SU-DHL-6 (cell line): ENCODE results near the gene PELI1.
A peak's percentile ranks its signal among the peaks of the same experiment; 100 is the strongest.

Experiments used
- H2AFZ ChIP-seq: fragments of 200-600 bp; sonication (generic); 2 replicates; pipeline ENCODE4 v1.6.1; 2014; ENCODE audit warnings: low read depth, mild to moderate bottlenecking, moderate library complexity, mixed read lengths, antibody characterized with exemption, low read length; ENCODE audit not compliant: severe bottlenecking
- H3F3A ChIP-seq: fragments of 200-600 bp; shearing (Covaris generic); 2 replicates; pipeline ENCODE4 v1.6.0; 2016; ENCODE audit warnings: antibody characterized with exemption, mild to moderate bottlenecking; ENCODE audit not compliant: insufficient read depth
- H3K27ac ChIP-seq: fragments of 200-600 bp; sonication (generic); 2 replicates; pipeline ENCODE4 v1.5.1; 2016; ENCODE audit warnings: low read depth, mild to moderate bottlenecking, low read length, moderate library complexity, mixed read lengths
- H3K27me3 ChIP-seq: fragments of 200-600 bp; sonication (generic), shearing (Covaris generic); 2 replicates; pipeline ENCODE4 v1.6.0; 2014; ENCODE audit warnings: mild to moderate bottlenecking, low read length
- H3K36me3 ChIP-seq: fragments of 200-600 bp; sonication (generic); 2 replicates; pipeline ENCODE4 v1.6.1; 2014; ENCODE audit warnings: mild to moderate bottlenecking, low read length, mixed read lengths
- H3K4me2 ChIP-seq: fragments of 300-600, 200-600 bp; shearing (Covaris generic), sonication (generic); 2 replicates; pipeline ENCODE4 v1.6.0; 2014; ENCODE audit warnings: low read length, low read depth, mild to moderate bottlenecking; ENCODE audit not compliant: poor library complexity, severe bottlenecking
- H3K4me3 ChIP-seq: fragments of 200-600 bp; sonication (generic); 2 replicates; pipeline ENCODE4 v1.5.1; 2014; ENCODE audit warnings: antibody characterized with exemption, low read length, mild to moderate bottlenecking, mixed read lengths; ENCODE audit not compliant: insufficient read depth, poor library complexity, severe bottlenecking
- H3K79me2 ChIP-seq: fragments of 200-600 bp; sonication (generic); 2 replicates; pipeline ENCODE4 v1.6.1; 2014; ENCODE audit warnings: mild to moderate bottlenecking, low read length, moderate library complexity; ENCODE audit not compliant: insufficient read depth
- H3K9ac ChIP-seq: fragments of 200-600 bp; sonication (generic); 2 replicates; pipeline ENCODE4 v1.7.0; 2014; ENCODE audit warnings: mild to moderate bottlenecking, low read length
- H3K9me2 ChIP-seq: fragments of 200-600 bp; sonication (generic); replicated peaks from 2 replicates; pipeline ENCODE4 v1.6.1; 2014; ENCODE audit warnings: low read length; ENCODE audit not compliant: insufficient read depth
- H3K9me3 ChIP-seq: fragments of 200-600 bp; sonication (generic); 2 replicates; pipeline ENCODE4 v1.6.1; 2014; ENCODE audit warnings: low read length, mixed read lengths; ENCODE audit not compliant: insufficient read depth
- H4K20me1 ChIP-seq: fragments of 200-600 bp; sonication (generic); 2 replicates; pipeline ENCODE4 v1.6.1; 2014; ENCODE audit warnings: low read depth, mild to moderate bottlenecking, antibody characterized with exemption, low read length, moderate library complexity, mixed read lengths
- EZH2phosphoT487 ChIP-seq: fragments of 200-600 bp; sonication (generic), shearing (Covaris generic); conservative IDR thresholded peaks from 2 replicates; pipeline ENCODE4 v1.6.1; 2018; ENCODE audit warnings: mild to moderate bottlenecking, antibody characterized with exemption, low read length, moderate library complexity, mixed read lengths
- TF ChIP-seq, protein P1 (sequence below): fragments of 200-600 bp; sonication (generic); IDR thresholded peaks from one replicate; pipeline ENCODE4 v1.5.1; 2017; ENCODE audit warnings: antibody characterized with exemption, mild to moderate bottlenecking, low read length, moderate library complexity; ENCODE audit not compliant: insufficient read depth, poor library complexity, severe bottlenecking

The PELI1 gene

DNA sequence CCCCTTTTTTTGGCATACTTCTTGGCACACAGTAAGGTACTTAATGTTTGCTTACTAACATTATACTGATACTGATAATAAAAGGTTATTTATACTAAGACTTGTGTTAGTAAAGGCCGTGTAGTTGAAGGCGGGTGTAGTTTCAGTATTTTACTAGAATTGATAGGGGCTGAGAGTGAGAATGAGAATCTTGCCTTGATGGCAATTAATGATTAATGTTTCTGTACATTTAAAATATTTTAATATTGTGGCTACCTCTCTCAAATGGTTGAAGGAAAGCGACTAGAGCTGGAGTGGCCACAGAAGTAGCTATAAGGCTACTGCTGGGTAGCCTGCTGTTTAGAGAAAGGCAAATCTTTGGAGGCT is 29.3 kb downstream of the PELI1 start:
- Histone ChIP-seq H3K9ac (peak overlapping the region; percentile 39), H3K27me3 (no peaks in the 10 kb centered on the region), H3K9me2 (no peaks in the 10 kb centered on the region), H2AFZ (no peak overlapping the region), H3F3A (peaks cover 77% of the 10 kb centered on the region), H3K9me3 (no peaks in the 10 kb centered on the region), H4K20me1 (peaks cover 4% of the 10 kb centered on the region; the same call in 1 of the 2 replicates), H3K27ac (peak overlapping the region; percentile 100), H3K79me2 (peaks cover 100% of the 10 kb centered on the region), H3K4me3 (peak overlapping the region; percentile 3), H3K36me3 (peaks cover 7% of the 10 kb centered on the region), H3K4me2 (peak overlapping the region; percentile 92)
- no peak for TF ChIP-seq EZH2phosphoT487
- TF ChIP-seq, protein P1, sequence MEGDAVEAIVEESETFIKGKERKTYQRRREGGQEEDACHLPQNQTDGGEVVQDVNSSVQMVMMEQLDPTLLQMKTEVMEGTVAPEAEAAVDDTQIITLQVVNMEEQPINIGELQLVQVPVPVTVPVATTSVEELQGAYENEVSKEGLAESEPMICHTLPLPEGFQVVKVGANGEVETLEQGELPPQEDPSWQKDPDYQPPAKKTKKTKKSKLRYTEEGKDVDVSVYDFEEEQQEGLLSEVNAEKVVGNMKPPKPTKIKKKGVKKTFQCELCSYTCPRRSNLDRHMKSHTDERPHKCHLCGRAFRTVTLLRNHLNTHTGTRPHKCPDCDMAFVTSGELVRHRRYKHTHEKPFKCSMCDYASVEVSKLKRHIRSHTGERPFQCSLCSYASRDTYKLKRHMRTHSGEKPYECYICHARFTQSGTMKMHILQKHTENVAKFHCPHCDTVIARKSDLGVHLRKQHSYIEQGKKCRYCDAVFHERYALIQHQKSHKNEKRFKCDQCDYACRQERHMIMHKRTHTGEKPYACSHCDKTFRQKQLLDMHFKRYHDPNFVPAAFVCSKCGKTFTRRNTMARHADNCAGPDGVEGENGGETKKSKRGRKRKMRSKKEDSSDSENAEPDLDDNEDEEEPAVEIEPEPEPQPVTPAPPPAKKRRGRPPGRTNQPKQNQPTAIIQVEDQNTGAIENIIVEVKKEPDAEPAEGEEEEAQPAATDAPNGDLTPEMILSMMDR = no peak

DNA sequence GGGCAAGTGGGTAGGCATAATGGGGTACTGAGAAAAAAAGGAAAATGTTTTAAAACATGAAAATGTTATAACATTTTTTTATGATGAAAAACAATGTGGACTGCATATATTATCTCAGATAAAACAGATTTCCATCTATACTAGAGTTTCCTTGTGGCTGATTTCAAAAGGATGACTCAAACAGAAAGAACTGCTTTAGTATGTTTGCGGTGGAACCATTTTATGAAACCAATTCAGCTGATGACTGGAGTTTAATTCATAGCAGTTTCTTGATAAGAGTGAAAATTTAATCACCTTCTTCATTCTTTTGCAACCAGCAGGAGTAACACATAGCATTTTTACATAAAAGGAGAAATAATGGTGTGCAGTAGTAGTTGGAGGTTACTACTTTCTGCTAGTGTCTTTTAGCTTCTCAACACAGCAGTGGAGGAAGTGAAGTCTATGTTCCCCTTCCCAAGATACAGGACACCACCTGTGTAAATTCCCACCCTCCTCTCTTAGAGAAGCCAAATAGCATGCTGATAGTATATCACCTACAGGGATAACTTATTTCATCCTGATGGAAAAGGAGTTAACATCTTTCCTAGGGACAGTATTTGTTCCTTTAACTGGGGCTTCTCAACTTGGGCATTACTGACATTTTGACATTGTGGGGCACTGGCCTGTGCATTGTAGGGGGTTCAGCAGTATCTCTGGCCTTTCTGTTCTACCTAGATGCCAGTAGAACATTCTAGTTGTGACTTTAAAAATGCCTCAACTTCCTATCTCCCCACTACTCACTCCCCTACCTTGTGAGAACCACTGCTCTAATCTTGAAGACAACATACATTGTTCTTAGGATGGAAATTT is 29.9 kb downstream of the PELI1 start:
- Histone ChIP-seq H3K27me3 (no peaks in the 10 kb centered on the region), H3F3A (peaks cover 77% of the 10 kb centered on the region), H3K79me2 (peaks cover 100% of the 10 kb centered on the region), H2AFZ (no peak overlapping the region), H3K9me3 (no peaks in the 10 kb centered on the region), H3K9me2 (no peaks in the 10 kb centered on the region), H4K20me1 (no peaks in the 10 kb centered on the region), H3K36me3 (peaks cover 7% of the 10 kb centered on the region), H3K4me3 (peak overlapping the region; percentile 3), H3K4me2 (peak overlapping the region; percentile 92), H3K9ac (peak overlapping the region; percentile 39), H3K27ac (peak overlapping the region; percentile 100)
- no peak for TF ChIP-seq EZH2phosphoT487
- TF ChIP-seq, protein P1 = no peak

DNA sequence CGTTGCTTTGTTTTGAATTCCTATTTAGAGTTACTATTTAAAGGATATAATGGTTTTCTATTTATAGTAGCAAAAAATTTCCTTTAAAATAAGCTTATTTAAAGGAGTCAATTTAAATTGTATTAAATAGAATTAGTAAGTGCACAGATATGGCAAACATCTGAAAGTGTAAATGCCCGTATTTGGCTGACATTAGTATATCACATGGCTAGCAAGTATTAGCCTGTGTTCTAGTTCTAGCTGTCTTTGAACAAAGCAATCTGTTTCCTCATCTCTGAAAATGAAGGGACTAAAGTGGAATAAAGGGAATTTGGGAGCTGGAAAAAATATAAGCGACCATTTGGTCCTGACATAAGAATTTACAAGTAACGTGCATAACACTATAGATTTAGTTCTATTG is 32.2 kb downstream of the PELI1 start:
- peaks cover 11% of the 10 kb centered on the region for H3K36me3 ChIP-seq
- H4K20me1 ChIP-seq = no peaks in the 10 kb centered on the region
- no peak for TF ChIP-seq EZH2phosphoT487
- no peaks in the 10 kb centered on the region for H3K9me3 ChIP-seq
- peak overlapping the region; percentile 56 for H3K9ac ChIP-seq
- no peaks in the 10 kb centered on the region for H3K9me2 ChIP-seq
- no peak overlapping the region for H2AFZ ChIP-seq
- H3K27me3 ChIP-seq = no peaks in the 10 kb centered on the region
- peaks cover 81% of the 10 kb centered on the region for H3F3A ChIP-seq
- peaks cover 100% of the 10 kb centered on the region for H3K79me2 ChIP-seq
- H3K4me3 ChIP-seq = peak overlapping the region; percentile 21
- peak overlapping the region; percentile 92 for H3K4me2 ChIP-seq
- H3K27ac ChIP-seq = peak overlapping the region; percentile 100

DNA sequence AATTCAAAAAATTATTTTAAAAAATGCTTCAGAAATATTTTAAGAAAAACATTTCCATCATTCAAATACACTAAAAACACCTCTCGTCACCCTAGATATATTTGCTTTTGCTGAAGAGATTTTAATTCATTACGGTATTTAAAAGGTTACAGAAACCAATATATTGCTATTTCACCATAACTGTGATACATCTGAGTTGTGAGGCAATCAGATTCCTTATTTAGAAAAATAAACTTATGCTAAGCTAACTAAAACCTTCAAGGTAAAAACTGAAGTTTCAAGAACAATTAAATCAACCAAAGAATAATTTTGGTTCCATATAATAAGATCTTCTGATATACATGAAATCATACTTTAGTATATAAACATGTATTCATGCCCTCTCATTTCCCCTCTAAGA is 32.8 kb downstream of the PELI1 start:
- peak overlapping the region; percentile 27; the same call in 1 of the 2 replicates for H3K9ac ChIP-seq
- peak overlapping the region; percentile 21 for H3K4me3 ChIP-seq
- no peaks in the 10 kb centered on the region for H3K9me2 ChIP-seq
- no peak overlapping the region for H2AFZ ChIP-seq
- no peaks in the 10 kb centered on the region for H3K9me3 ChIP-seq
- H3K4me2 ChIP-seq = peak overlapping the region; percentile 92
- H3K79me2 ChIP-seq = peaks cover 100% of the 10 kb centered on the region
- TF ChIP-seq EZH2phosphoT487 = no peak
- TF ChIP-seq, protein P1 = no peak
- H3K27ac ChIP-seq = peak overlapping the region; percentile 100
- H4K20me1 ChIP-seq = no peaks in the 10 kb centered on the region
- no peaks in the 10 kb centered on the region for H3K27me3 ChIP-seq
- H3F3A ChIP-seq = peaks cover 78% of the 10 kb centered on the region
- peaks cover 12% of the 10 kb centered on the region for H3K36me3 ChIP-seq
